HepG2 (cell line): ENCODE data around the gene KRTAP3-2. TPM values are rescaled to one million over a fixed set of nuclear protein-coding genes. Genes with fewer than 3 reads are reported as not detected.

Experiments used
- ARNT2 ChIP-seq: sonication (generic); formaldehyde crosslinking; IDR thresholded peaks from 2 replicates; pipeline ENCODE4 v1.8.0; 2022; ENCODE audit warnings: mild to moderate bottlenecking, low read depth, missing genetic modification reagents, moderate library complexity
- ERF ChIP-seq: IDR thresholded peaks from 2 replicates; pipeline ENCODE4 v1.6.1; 2018; ENCODE audit warnings: missing biosample characterization, missing genetic modification reagents
- FOXO1 ChIP-seq: sonication (generic); formaldehyde crosslinking; IDR thresholded peaks from 2 replicates; pipeline ENCODE4 v1.4.0; 2020; ENCODE audit warnings: missing genetic modification reagents
- GABPB1 ChIP-seq: IDR thresholded peaks from 2 replicates; pipeline ENCODE4 v1.6.1; 2016; ENCODE audit warnings: mild to moderate bottlenecking, missing genetic modification reagents, moderate library complexity, missing compliant biosample characterization
- HDAC2 ChIP-seq: sonication (generic); formaldehyde crosslinking; IDR thresholded peaks from 2 replicates; pipeline ENCODE4 v1.4.0; 2020; ENCODE audit warnings: missing genetic modification reagents
- HMG20B ChIP-seq: conservative IDR thresholded peaks from 2 replicates; pipeline ENCODE4 v1.6.1; 2016; ENCODE audit warnings: missing genetic modification reagents, missing compliant biosample characterization
- KLF13 ChIP-seq: sonication (generic); formaldehyde crosslinking; IDR thresholded peaks from 2 replicates; pipeline ENCODE4 v1.4.0; 2020; ENCODE audit warnings: mild to moderate bottlenecking, missing genetic modification reagents
- KMT2B ChIP-seq: IDR thresholded peaks from 2 replicates; pipeline ENCODE4 v1.6.1; 2016; ENCODE audit warnings: missing genetic modification reagents, missing compliant biosample characterization
- NFE2L2 ChIP-seq: fragments of 150-350 bp; IDR thresholded peaks from 2 replicates; pipeline ENCODE4 v1.6.1; 2014; ENCODE audit warnings: low read length
- NR2F2 ChIP-seq: IDR thresholded peaks from 2 replicates; pipeline ENCODE4 v1.6.1; 2012; ENCODE audit warnings: low read depth, inconsistent platforms, borderline replicate concordance
- POGZ ChIP-seq: sonication (generic); formaldehyde crosslinking; IDR thresholded peaks from 2 replicates; pipeline ENCODE4 v1.4.0; 2020; ENCODE audit warnings: mild to moderate bottlenecking, missing genetic modification reagents
- POLR2AphosphoS2 ChIP-seq: IDR thresholded peaks from 2 replicates; pipeline ENCODE4 v1.6.1; 2011; ENCODE audit warnings: low read depth, low read length, improper control_type of control experiment
- PPARG ChIP-seq: conservative IDR thresholded peaks from 2 replicates; pipeline ENCODE4 v1.6.1; 2016; ENCODE audit warnings: missing biosample characterization, missing genetic modification reagents
- RCOR2 ChIP-seq: IDR thresholded peaks from 2 replicates; pipeline ENCODE4 v1.6.1; 2016; ENCODE audit warnings: missing biosample characterization, missing genetic modification reagents
- REPIN1 ChIP-seq: sonication (generic); formaldehyde crosslinking; IDR thresholded peaks from 2 replicates; pipeline ENCODE4 v1.8.0; 2022; ENCODE audit warnings: missing genetic modification reagents, low read depth, mild to moderate bottlenecking, borderline replicate concordance
- SAFB2 ChIP-seq: sonication (generic); formaldehyde crosslinking; IDR thresholded peaks from 2 replicates; pipeline ENCODE4 v1.5.1; 2020; ENCODE audit warnings: missing genetic modification reagents, low read depth, mild to moderate bottlenecking, borderline replicate concordance
- SRF ChIP-seq: IDR thresholded peaks from 2 replicates; pipeline ENCODE4 v1.6.1; 2011; ENCODE audit warnings: mild to moderate bottlenecking, low read depth, low read length, moderate library complexity
- ZBTB10 ChIP-seq: sonication (generic); formaldehyde crosslinking; IDR thresholded peaks from 2 replicates; pipeline ENCODE4 v1.4.0; 2020; ENCODE audit warnings: missing genetic modification reagents, borderline replicate concordance
- ZBTB44 ChIP-seq: sonication (generic); formaldehyde crosslinking; IDR thresholded peaks from 2 replicates; pipeline ENCODE4 v1.4.0; 2020; ENCODE audit warnings: missing genetic modification reagents
- ZBTB7A ChIP-seq: sonication (generic); formaldehyde crosslinking; IDR thresholded peaks from 2 replicates; pipeline ENCODE4 v1.8.0; 2022; ENCODE audit warnings: mild to moderate bottlenecking, missing genetic modification reagents
- ZFP62 ChIP-seq: sonication (generic); formaldehyde crosslinking; IDR thresholded peaks from 2 replicates; pipeline ENCODE4 v1.4.0; 2020; ENCODE audit warnings: missing genetic modification reagents
- ZFYVE20 ChIP-seq: sonication (generic); formaldehyde crosslinking; IDR thresholded peaks from 2 replicates; pipeline ENCODE4 v1.8.0; 2023; ENCODE audit warnings: low read depth, mild to moderate bottlenecking, moderate library complexity, missing genetic modification reagents, borderline replicate concordance
- ZNF263 ChIP-seq: sonication (generic); formaldehyde crosslinking; IDR thresholded peaks from 2 replicates; pipeline ENCODE4 v1.4.0; 2020; ENCODE audit warnings: missing genetic modification reagents
- ZNF484 ChIP-seq: sonication (generic); formaldehyde crosslinking; IDR thresholded peaks from 2 replicates; pipeline ENCODE4 v1.5.1; 2020; ENCODE audit warnings: mild to moderate bottlenecking, low read depth, missing genetic modification reagents, borderline replicate concordance
- ZNF577 ChIP-seq: sonication (generic); formaldehyde crosslinking; IDR thresholded peaks from 2 replicates; pipeline ENCODE4 v1.4.0; 2020; ENCODE audit warnings: mild to moderate bottlenecking, low read depth, missing genetic modification reagents, borderline replicate concordance
- ZNF788 ChIP-seq: sonication (generic); formaldehyde crosslinking; IDR thresholded peaks from 2 replicates; pipeline ENCODE4 v1.5.0; 2020; ENCODE audit warnings: mild to moderate bottlenecking, missing genetic modification reagents, borderline replicate concordance
- ZSCAN22 ChIP-seq: sonication (generic); formaldehyde crosslinking; IDR thresholded peaks from 2 replicates; pipeline ENCODE4 v1.4.0; 2020; ENCODE audit warnings: mild to moderate bottlenecking, missing genetic modification reagents
- ZSCAN30 ChIP-seq: sonication (generic); formaldehyde crosslinking; IDR thresholded peaks from 2 replicates; pipeline ENCODE4 v1.5.0; 2020; ENCODE audit warnings: mild to moderate bottlenecking, missing genetic modification reagents
- polyA plus RNA-seq, 8 experiments: library from polyadenylated mRNA; depleted of rRNA in 3 of 8; stranded (reverse) in 7 of 8; unstranded in 1 of 8; fragments of >200 nt; fragmentation: Illumina TruSeq in 4 of 8; extraction: Trizol in 4 of 8; gene quantifications; 2 replicates each; pipeline versions ENCODE4 v1.2.1 to v1.2.3, GENCODE V29; 2011 to 2016; ENCODE audit warnings: low read depth in 4 of 8, missing spikeins in 1 of 8, mixed read lengths in 1 of 8; ENCODE audit not compliant: insufficient read depth in 1 of 8
- total RNA-seq, 5 experiments: library from RNA; depleted of rRNA; stranded (reverse); fragments of >200 nt; fragmentation: Illumina TruSeq; extraction: Trizol; gene quantifications; 2 replicates each; pipeline ENCODE4 v1.2.3, GENCODE V29; 2016; ENCODE audit warnings: low read depth in 1 of 5

KRTAP3-2 gene
- total and polyA plus RNA-seq, 2 of the 13 experiments (the other 11 are each of a cell fraction or from before 2014, with no cell fraction given), result not detected

DNA sequence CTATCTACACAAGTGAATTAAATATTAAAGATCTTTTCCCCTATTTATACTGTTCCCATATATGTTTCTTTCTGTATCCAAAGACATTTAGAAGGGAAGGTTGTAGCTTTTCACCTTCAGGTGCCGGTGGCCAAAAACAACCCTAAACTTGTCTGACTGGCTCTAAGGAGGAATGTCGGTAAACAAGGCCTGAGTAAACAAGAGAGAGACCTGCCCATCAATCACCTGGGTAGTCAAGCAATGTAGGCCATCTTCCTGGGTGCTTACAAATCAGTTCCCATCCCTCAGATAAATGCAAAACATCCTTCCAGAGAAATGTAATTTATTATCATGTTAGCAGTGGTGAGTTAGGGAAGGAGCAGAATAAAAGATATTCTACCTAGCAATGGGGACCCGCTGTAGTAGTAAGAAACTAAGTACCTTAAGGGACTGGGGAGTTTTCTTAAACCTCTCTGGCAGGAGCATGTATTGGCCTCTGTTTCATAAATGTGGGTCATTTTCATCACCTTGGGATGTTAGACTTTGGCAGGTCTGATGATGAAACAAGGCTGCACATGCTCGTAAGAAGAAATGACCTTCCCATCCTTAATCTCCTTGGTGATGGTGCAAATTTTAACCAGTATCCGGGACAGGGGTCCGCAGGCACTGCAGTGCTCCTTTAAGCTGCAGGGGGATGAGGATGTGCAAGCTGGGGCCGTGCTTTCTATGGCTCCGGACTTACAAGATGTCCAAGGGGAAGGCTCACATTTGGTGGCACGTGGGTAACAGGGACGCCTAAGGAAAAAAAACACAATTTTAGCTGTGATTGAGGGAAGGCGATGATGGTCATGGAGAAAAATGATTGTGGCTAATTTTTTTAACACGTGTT lies 41.4 kb downstream of the KRTAP3-2 start (continued):
- TF ChIP-seq ZBTB44 (CRISPR knock-in tag), result no peak
- no peak; the same call in 1 of the 2 replicates for TF ChIP-seq ZBTB10
- no peak for TF ChIP-seq ZSCAN30 (CRISPR knock-in tag)
- no peak for TF ChIP-seq ZBTB7A (CRISPR knock-in tag)
- no peak for TF ChIP-seq ZFP62 (CRISPR knock-in tag)
- no peak for TF ChIP-seq ZNF263
- peak; percentile 47 for TF ChIP-seq POGZ
- TF ChIP-seq PPARG, result peak; percentile 63; the same call in 1 of the 2 replicates
- TF ChIP-seq KLF13 (CRISPR knock-in tag), result no peak
- TF ChIP-seq SAFB2 (CRISPR knock-in tag), result no peak
- no peak for TF ChIP-seq NFE2L2
- peak; percentile 43; the same call in 1 of the 2 replicates for TF ChIP-seq KMT2B (CRISPR knock-in tag)
- TF ChIP-seq FOXO1, result peak; percentile 98
- TF ChIP-seq ERF (CRISPR knock-in tag), result no peak
- peak; percentile 80; the same call in 1 of the 2 replicates for TF ChIP-seq HDAC2 (CRISPR knock-in tag)
- TF ChIP-seq ZFYVE20 (CRISPR knock-in tag), result no peak
- TF ChIP-seq SRF, result no peak
- no peak for TF ChIP-seq ZNF484 (CRISPR knock-in tag)
- 0 out of 2 replicates have a peak, but pooled peaks have one; percentile 1 for TF ChIP-seq GABPB1 (CRISPR knock-in tag)
- 0 out of 2 replicates have a peak, but pooled peaks have one; percentile 21 for TF ChIP-seq ZNF577 (CRISPR knock-in tag)
- TF ChIP-seq ZNF788 (CRISPR knock-in tag), result no peak
- no peak for TF ChIP-seq POLR2AphosphoS2
- TF ChIP-seq ARNT2 (CRISPR knock-in tag), result no peak
- peak; percentile 94; the same call in 1 of the 2 replicates for TF ChIP-seq RCOR2 (CRISPR knock-in tag)
- peak; percentile 90 for TF ChIP-seq HMG20B (CRISPR knock-in tag)
- peak; percentile 20; the same call in 1 of the 2 replicates for TF ChIP-seq ZSCAN22
- TF ChIP-seq REPIN1 (CRISPR knock-in tag), result peak; percentile 45
- TF ChIP-seq NR2F2, result peak; percentile 18; the same call in 1 of the 2 replicates
